ENCODE measurements around the gene MYO19.

DNA sequence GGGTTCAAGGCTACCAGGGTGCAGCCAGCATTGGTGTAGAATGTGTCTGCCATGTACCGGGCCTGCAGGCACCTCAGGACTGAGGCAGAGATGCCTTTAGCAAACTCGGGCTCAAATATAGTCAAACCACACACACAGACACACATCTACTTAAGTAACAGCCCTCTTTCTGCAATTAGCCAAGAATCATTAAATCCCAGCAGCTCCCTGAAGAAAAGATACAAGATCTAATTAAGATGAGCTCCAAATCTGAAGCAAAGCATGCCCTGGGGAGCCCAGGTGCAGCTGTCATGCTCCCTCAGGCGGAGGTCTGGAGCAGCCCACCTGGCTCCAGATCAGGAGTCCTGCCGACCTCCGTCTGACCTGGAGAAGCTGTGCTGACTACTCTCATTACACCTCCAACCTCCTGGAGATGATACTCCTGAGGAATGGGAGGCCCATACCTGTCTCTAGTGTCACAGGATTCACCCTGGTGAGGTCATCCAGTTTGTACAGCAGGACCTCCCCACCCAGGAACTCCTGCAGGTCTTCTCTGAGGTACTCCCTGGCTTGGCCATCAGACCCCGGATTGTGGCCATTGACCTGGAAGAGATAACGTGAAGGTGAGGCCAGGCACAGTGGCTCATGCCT is 6.9 kb downstream of the MYO19 start:
- no peak for TF ChIP-seq EP300 (IDR thresholded peaks at IDR 0.05)
- TF ChIP-seq, protein P1, sequence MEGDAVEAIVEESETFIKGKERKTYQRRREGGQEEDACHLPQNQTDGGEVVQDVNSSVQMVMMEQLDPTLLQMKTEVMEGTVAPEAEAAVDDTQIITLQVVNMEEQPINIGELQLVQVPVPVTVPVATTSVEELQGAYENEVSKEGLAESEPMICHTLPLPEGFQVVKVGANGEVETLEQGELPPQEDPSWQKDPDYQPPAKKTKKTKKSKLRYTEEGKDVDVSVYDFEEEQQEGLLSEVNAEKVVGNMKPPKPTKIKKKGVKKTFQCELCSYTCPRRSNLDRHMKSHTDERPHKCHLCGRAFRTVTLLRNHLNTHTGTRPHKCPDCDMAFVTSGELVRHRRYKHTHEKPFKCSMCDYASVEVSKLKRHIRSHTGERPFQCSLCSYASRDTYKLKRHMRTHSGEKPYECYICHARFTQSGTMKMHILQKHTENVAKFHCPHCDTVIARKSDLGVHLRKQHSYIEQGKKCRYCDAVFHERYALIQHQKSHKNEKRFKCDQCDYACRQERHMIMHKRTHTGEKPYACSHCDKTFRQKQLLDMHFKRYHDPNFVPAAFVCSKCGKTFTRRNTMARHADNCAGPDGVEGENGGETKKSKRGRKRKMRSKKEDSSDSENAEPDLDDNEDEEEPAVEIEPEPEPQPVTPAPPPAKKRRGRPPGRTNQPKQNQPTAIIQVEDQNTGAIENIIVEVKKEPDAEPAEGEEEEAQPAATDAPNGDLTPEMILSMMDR (IDR thresholded peaks at IDR 0.05), result no peak
- TF ChIP-seq POLR2A (IDR thresholded peaks at IDR 0.05), result no peak

Measured in ovary (tissue), 3 donors.